NCI-H2107 treated with DMSO at 0.1 percent for 48 hours (cell line): ENCODE data around the gene SIL1.
"Not testable (repeated sequence)": the region's sequence is repeated elsewhere in the genome, so short reads cannot be mapped to it uniquely, and the experiment has no call there.

Source experiments
- DNase-seq: peaks from one replicate; lab custom pipeline; 2025; ENCODE audit not compliant: unreplicated experiment; lab: John Stamatoyannopoulos, UW

SIL1 gene

GRCh38 chr5:139113892-139114291, 84.3 kb downstream of the SIL1 start:
- no peak for DNase-seq

DNA sequence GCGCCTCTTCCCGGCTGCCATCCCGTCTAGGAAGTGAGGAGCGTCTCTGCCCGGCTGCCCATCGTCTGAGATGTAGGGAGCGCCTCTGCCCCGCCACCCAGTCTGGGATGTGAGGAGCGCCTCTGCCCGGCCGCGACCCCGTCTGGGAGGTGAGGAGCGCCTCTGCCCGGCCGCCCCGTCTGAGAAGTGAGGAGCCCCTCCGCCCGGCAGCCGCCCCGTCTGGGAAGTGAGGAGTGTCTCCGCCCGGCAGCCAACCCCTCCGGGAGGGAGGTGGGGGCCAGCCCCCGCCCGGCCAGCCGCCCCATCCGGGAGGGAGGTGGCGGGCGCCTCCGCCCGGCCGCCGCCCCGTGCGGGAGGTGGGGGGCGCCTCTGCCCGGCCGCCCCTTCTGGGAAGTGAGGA, 85.8 kb downstream of the SIL1 start:
- DNase-seq = not testable (repeated sequence)

GRCh38 chr5:139110526-139111168, 87.5 kb downstream of the SIL1 start:
- no peak for DNase-seq

GRCh38 chr5:139108063-139108824, 89.9 kb downstream of the SIL1 start:
- peak; percentile 60 for DNase-seq

GRCh38 chr5:139105621-139106071, 92.5 kb downstream of the SIL1 start:
- DNase-seq = peak; percentile 82

DNA sequence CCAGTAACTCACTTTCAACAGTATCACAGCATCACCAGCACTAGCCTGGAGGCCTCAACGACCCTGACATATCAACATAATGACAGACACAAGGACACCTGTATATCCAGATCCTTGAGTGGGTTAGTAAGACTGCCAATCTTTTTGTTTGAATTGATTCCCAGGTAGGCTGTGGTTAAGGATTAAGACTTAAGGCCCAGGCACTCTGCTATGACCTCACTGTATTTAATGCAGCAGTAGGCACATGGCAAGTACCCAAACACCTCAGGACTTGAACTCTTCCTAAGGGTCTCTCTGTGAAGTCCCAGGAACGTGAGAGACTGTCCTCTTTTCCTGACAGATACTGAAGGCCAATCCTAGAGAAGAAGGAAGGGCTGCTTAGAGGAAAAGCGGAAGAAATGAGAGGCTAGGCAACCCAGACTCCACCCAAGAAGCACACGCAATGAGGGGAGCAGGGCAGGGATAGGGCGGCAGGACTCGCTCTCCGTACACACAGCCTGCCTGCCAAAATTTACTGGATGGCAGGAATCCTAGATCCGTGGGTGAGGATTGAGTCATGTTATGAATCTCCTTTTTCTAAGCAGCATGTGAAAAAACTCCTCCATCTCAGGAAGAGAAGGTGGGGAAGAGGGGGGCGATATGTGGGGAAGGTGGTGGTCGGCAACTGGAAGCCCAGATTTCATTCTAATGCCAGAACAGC, 93.4 kb downstream of the SIL1 start:
- DNase-seq = no peak

DNA sequence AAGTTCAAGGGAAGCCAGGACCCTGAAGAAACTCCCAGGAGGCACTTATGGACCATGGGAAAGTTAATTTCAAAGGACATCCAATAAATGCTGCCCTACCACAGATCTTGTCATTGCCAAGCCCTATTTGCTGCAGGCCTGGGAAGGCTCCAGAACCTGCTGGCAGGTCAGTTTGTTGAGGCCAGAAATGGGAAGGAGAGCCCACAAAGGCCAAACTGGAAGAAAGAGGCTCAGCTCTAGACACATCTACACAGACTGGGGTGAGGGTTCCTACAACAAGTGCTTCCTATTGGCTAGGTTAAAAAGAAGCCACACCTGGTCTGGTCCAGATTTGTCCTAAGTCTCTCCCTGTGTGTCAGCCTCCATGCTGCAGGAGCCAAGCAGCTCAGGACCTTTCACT, 94.4 kb downstream of the SIL1 start:
- DNase-seq = no peak

DNA sequence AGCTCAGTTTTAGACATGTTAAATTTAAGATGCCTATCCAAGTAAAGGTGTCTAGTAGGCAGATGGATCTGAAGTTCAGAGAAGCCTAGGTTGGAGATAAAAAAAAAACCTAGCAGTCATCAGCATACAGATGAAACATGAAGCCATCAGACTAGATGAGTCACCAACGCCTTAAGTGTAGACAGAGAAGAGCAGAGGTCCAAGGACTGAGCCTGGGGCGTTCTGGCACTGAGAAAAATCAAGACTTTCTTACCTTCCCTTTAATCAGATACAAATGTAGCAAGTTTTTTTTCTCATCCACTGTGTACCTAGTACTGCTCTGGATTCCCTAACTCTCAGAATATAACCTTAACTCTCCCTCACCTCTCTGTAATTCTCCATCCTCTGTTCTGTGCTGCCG, 97.3 kb downstream of the SIL1 start:
- no peak for DNase-seq

DNA sequence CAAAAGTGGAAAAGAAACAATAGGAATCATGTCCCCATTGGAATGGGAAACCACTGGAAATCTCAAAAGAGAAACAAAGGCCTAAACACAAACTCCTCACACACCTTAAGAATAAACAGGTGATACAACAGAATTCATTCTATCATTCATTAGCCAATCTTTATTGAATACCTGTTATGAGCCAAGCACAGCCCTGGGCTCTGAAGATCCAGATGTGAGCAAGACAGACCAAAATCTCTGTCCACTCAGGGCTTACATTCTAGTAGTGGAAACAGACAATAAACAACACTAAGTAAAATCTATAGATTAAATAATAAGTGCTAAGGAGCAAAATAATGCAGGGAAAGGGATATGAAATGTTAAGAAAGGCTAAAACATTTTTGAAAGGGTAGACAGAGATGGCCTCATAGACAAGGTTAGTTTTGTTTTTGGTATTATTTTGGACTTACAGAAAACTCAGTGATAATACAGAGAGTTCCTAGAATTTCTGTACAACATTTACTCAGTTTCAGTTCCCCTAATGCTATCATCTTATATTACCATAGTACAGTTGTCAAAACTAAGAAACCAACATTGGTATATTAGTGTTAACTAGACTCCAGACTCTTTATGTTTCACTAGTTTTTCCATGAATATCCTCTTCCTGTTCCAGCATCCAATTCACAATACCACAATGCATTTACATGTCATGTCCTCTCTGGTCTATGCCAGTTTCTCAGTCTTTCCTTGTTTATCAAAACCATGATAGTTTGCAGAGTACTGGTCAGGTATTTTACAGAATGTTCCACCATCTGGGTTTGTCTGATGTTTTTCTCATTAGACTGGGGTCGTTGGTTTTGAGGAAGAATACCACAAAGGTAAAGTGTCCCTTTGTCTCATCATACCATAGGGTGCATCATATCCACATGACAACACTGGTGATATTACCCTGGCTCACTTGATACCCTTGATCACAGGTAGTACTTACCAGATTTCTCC, 103.7 kb downstream of the SIL1 start:
- no peak for DNase-seq

- peak; percentile 17 for DNase-seq
Observed at GRCh38 chr5:139092741-139093343, 105.3 kb downstream of the SIL1 start.

DNA sequence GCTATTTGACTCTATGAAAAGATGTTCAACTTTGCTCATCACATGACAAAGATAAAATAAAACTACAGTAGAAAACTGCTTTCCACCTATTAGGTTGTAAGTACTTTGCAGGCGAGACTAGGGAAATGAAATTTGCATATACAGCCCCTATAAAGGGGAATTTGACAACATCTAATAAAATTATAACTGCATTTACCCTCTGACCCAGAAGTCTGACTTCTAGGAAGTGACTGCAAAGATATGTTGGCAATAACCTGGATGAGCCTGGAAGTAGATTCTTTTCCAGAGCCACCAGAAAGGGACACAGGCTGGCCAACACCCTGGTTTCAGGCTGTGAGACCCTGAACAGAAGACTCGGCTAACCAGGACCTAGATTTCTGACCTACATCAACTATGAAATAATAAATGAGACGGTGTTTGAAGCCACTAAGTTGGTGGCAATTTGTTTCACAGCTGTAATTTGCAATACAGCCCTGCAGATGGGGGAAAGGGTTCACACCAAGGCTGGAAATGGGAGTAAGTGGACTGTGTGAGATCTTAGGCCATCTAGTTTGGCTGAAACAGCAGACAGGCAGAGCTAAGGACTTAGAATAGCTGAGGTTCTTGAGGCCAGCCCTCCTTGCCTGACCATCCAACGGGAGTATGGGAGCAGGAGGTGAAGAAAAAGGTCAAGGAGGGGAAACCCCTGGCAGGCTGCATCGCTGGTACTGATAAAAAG, 106.6 kb downstream of the SIL1 start:
- DNase-seq = no peak

- no peak for DNase-seq
Observed at GRCh38 chr5:139090581-139090980, 107.6 kb downstream of the SIL1 start.

- DNase-seq = no peak
Observed at GRCh38 chr5:139088024-139088423, 110.1 kb downstream of the SIL1 start.

DNA sequence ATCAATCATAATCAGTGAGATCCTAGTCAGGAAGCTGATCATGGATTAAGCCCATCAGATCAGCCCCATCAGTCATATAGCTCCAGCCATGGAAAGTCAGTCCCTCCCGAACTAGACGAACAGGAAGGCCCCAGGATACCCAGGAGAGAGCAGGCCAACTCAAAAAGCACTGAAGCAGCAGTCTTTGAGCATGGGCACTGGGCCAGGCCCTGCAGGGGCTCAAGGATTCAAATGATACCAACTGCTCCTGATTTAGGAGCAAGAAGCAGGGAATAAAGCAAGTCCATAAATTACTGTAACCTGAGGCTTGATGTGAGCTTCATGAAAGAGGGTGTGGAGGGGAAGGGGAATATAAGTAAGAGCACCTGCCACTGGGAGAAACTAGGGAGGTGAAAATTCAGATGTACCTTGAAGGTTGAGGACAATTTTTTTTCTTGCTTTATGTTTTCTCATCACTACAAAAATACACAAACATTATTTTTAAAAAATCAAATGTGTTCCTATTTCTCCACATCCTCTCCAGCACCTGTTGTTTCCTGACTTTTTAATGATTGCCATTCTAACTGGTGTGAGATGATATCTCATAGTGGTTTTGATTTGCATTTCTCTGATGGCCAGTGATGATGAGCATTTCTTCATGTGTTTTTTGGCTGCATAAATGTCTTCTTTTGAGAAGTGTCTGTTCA, 115.2 kb downstream of the SIL1 start:
- DNase-seq = no peak

GRCh38 chr5:139079991-139080610, 118.1 kb downstream of the SIL1 start:
- no peak for DNase-seq

DNA sequence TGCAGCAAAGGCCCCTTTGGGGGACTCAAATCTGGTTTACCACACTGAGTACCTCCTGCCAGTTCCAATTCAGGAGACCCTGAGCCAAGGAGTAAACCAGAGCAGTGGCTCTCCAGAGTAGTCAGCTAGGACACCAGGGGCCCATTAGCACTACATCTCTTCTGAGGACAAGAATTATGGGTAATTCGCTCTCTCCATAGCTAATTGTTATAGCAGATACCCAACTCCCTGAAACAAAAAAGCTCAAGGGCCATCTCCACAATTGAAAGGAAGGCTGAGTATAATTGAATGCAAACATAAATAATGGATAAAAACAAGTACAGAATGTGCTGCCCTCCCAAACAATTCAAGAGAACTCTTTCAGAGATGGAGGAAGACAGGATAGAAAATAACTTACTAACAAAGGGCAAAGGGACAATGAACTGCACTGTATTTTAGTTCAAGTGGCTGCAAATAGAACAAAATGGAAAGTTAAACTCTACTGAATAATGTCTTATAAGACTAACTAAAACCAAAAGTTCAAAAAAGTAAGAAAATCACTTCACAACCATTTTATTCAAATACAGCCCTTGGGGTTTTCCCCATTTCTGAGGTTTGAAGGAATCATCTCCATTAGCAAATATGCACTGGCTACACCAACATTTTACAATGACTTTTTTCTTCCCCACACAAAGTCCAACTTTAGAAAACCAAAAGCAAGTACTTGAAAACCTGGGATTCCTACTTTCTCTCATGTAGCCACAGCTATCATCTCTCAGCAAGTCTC, 118.8 kb downstream of the SIL1 start:
- no peak for DNase-seq

DNA sequence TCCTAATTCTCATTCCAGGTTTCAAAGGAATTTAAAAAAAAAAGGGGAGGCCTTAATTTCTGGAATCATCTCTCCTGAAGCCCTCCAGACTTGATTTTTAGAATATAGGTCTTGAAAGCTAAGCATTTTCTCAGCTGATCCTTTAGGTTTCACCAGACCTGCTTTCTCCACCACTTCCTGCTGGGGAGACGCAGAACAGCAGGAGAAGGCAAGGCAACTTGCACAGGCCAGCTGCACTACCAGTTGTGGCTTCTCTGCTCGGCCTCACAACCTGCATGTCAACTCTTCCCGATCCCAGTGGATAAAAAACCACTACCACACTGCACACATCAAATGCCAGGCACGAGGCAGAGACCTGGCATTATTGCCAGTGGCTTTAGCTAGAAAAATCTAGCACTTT, 119.8 kb downstream of the SIL1 start:
- DNase-seq = no peak

DNA sequence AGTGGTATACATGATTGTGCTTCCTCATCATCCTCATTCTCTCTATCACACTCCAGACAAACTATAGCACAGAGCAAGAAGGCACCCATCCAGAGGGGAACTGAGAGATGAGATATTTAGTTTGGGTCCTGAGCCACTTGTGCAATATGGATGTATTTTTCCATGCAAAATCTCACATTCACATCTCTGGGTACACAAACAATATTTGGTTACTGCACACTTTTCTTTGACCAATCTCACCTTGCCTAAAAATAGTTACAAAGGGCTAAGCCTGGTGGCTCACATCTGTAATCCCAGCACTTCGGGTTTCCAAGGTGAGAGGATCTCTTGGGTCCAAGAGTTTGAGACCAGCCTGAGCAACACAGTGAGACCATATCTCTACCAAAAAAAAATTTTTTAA, 120.3 kb downstream of the SIL1 start:
- DNase-seq = no peak
